ENCODE measurements around the gene PRDM16. TPM values are rescaled to one million over a fixed set of nuclear protein-coding genes. Genes with fewer than 3 reads are reported as not detected.

Gene PRDM16
- total and polyA plus RNA-seq, 2 donors (not counting 1 experiment from before 2014, with no cell fraction given), result 0.03 to 0.12 TPM

DNA sequence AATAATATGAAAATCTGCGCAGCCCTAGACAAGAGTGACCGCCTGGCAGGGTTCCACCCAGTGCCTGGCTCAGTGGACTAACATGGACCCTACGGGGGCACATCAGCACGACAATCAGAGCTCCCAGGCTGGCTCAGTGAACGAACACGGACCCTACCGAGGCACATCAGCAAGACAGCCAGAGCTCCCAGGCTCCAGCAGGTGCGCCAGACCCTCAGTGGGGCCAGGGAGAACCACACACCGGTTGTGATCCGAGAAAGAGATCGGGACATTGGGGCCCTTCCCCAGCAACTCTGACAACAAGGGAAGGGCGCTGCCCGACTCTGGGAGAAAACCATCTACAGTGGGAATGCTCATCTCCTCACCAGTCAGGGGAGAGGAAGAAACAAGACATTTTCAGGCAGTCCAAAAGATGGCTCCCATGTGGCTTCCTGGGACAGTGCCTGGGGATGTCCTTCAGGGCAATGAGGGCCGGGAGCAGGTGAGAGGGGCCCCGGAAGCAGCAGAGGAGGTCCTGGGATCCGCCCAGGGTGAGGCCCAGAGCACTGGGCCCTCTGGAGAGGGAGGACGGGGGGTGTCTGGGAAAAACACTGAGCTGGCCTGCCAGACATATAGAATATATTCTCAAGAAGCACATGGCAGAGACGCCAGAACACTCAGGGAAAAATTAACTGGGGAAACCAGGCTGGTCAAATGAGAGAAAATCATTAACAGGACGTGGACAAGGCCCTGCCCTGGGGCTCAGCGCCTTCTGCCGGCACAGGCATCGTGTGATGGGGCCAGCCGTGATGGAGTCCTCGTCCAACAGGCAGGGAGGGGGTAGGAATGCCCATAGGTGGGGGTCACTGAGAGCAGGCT lies 390.3 kb downstream of the PRDM16 start:
- ATAC-seq (ENCODE audit: low read depth) (no peak), DNase-seq (no peak)
- no peaks in the 10 kb centered on the region for H3K27me3 Mint-ChIP-seq
- H3K9ac ChIP-seq (ENCODE audit: low read length), result no peak overlapping the region
- no peaks in the 10 kb centered on the region for H3K36me3 ChIP-seq (replicated peaks in 1 of 2; ENCODE audit: control extremely low read depth in 1 of 2, control insufficient read depth in 1 of 2, extremely low read depth in 1 of 2, insufficient read depth in 2 of 2, low read length in 1 of 2)
- no peak overlapping the region for H3K27ac Mint-ChIP-seq
- peaks cover 0 to 13% (median 0%) of the 10 kb centered on the region in 4 experiments for H3K27me3 ChIP-seq (replicated peaks in 1 of 4; ENCODE audit: control extremely low read depth in 1 of 4, control insufficient read depth in 3 of 4, insufficient read depth in 4 of 4, low read length in 3 of 4)
- no peaks in the 10 kb centered on the region for H3K9me3 Mint-ChIP-seq (ENCODE audit: insufficient read depth)
- H2AFZ ChIP-seq (ENCODE audit: insufficient read depth, low read depth, low read length, poor library complexity, severe bottlenecking), result no peak overlapping the region
- no peaks in the 10 kb centered on the region for H3K79me2 ChIP-seq (ENCODE audit: control insufficient read depth, insufficient read depth, low read length)
- H3K4me3 ChIP-seq (ENCODE audit: control extremely low read depth in 1 of 5, extremely low read depth in 1 of 5, insufficient read depth in 1 of 5, low read depth in 2 of 5, low read length in 4 of 5), result no peak overlapping the region
- ChIA-PET CTCF (no interaction called here), POLR2A (no interaction called here)
- no peak overlapping the region for H3K27ac ChIP-seq (ENCODE audit: low read length in 2 of 2)
- no peak overlapping the region for H3K4me2 ChIP-seq (replicated peaks; ENCODE audit: low read depth, low read length, poor library complexity, severe bottlenecking)
- H3K9me3 ChIP-seq (ENCODE audit: control extremely low read depth in 1 of 3, control insufficient read depth in 2 of 3, insufficient read depth in 1 of 3, low read length in 2 of 3), result no peaks in the 10 kb centered on the region
- H3K4me1 ChIP-seq (ENCODE audit: control insufficient read depth in 2 of 2, insufficient read depth in 2 of 2, low read length in 2 of 2), result peaks cover 4 to 5% of the 10 kb centered on the region in 2 donors
- no peaks in the 10 kb centered on the region for H4K20me1 ChIP-seq (ENCODE audit: control insufficient read depth, insufficient read depth, low read length, poor library complexity, severe bottlenecking)
- no peak for TF ChIP-seq EZH2 (IDR thresholded peaks at IDR 0.05; ENCODE audit: borderline replicate concordance, insufficient read depth, low read depth, low read length, poor library complexity, severe bottlenecking)
- TF ChIP-seq, protein P1, sequence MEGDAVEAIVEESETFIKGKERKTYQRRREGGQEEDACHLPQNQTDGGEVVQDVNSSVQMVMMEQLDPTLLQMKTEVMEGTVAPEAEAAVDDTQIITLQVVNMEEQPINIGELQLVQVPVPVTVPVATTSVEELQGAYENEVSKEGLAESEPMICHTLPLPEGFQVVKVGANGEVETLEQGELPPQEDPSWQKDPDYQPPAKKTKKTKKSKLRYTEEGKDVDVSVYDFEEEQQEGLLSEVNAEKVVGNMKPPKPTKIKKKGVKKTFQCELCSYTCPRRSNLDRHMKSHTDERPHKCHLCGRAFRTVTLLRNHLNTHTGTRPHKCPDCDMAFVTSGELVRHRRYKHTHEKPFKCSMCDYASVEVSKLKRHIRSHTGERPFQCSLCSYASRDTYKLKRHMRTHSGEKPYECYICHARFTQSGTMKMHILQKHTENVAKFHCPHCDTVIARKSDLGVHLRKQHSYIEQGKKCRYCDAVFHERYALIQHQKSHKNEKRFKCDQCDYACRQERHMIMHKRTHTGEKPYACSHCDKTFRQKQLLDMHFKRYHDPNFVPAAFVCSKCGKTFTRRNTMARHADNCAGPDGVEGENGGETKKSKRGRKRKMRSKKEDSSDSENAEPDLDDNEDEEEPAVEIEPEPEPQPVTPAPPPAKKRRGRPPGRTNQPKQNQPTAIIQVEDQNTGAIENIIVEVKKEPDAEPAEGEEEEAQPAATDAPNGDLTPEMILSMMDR (IDR thresholded peaks at IDR 0.05), result no peak
- intact Hi-C loops (cut with micrococcal nuclease), result no loop called here
- no peaks in the 10 kb centered on the region for H3K4me1 Mint-ChIP-seq
- H3K4me3 Mint-ChIP-seq, result no peak overlapping the region
- 88% methylated on average over 22 of the region's 24 CpGs for WGBS (ENCODE audit: insufficient coverage)

DNA sequence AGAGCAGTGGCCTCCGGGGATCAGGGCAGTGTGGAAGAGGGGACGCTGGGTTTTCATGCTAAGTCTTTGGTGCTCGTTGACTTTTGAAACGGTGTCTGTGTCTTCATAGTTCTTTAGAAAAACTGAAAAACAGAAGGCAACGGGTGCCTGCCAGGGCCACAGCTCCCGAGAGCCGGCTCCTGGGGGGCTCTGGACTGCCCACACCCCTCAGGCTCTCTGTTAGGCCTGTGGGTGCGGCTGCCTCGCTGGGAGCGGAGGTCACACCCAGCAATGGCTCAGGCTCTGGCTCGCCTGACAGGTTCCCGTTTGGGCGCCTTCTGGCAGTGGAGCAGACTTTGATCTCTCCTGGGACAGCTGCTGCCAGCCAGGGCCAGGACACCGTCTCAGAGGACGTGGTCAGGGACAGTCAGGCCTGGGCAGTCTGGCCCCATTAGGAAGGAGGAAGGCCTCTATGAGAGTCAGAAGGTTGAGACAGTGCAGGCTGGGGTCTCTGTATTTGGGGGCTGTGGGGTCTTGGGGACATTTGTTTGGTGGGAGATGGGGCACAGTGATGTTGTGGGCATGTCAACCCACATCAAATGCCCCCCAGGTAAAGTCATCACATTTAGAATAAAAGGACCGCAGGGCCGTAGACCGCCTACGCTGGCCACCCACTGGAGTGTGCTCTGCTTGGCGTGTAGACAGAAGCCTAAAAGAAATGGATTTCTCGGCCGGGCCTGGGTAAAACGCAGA lies 391.1 kb downstream of the PRDM16 start:
- H4K20me1 ChIP-seq (ENCODE audit: control insufficient read depth, insufficient read depth, low read length, poor library complexity, severe bottlenecking), result no peaks in the 10 kb centered on the region
- Mint-ChIP-seq H3K9me3 (ENCODE audit: insufficient read depth) (no peaks in the 10 kb centered on the region), H3K4me1 (no peaks in the 10 kb centered on the region), H3K4me3 (no peak overlapping the region), H3K27me3 (no peaks in the 10 kb centered on the region), H3K27ac (no peak overlapping the region)
- no peak overlapping the region for H2AFZ ChIP-seq (ENCODE audit: insufficient read depth, low read depth, low read length, poor library complexity, severe bottlenecking)
- H3K27ac ChIP-seq (ENCODE audit: low read length in 2 of 2), result no peak overlapping the region
- peaks cover under 1% of the 10 kb centered on the region in 2 donors for H3K4me1 ChIP-seq (ENCODE audit: control insufficient read depth in 2 of 2, insufficient read depth in 2 of 2, low read length in 2 of 2)
- WGBS (ENCODE audit: insufficient coverage), result 91% methylated on average over 23 of the region's 23 CpGs
- H3K9ac ChIP-seq (ENCODE audit: low read length), result no peak overlapping the region
- H3K4me2 ChIP-seq (replicated peaks; ENCODE audit: low read depth, low read length, poor library complexity, severe bottlenecking), result no peak overlapping the region
- ATAC-seq (ENCODE audit: low read depth), result no peak
- no peaks in the 10 kb centered on the region for H3K79me2 ChIP-seq (ENCODE audit: control insufficient read depth, insufficient read depth, low read length)
- H3K4me3 ChIP-seq (ENCODE audit: control extremely low read depth in 1 of 5, extremely low read depth in 1 of 5, insufficient read depth in 1 of 5, low read depth in 2 of 5, low read length in 4 of 5), result no peak overlapping the region
- peaks cover 0 to 10% (median 0%) of the 10 kb centered on the region in 4 experiments for H3K27me3 ChIP-seq (replicated peaks in 1 of 4; ENCODE audit: control extremely low read depth in 1 of 4, control insufficient read depth in 3 of 4, insufficient read depth in 4 of 4, low read length in 3 of 4)
- no peak for DNase-seq
- no peak for TF ChIP-seq EZH2 (IDR thresholded peaks at IDR 0.05; ENCODE audit: borderline replicate concordance, insufficient read depth, low read depth, low read length, poor library complexity, severe bottlenecking)
- TF ChIP-seq, protein P1 (IDR thresholded peaks at IDR 0.05), result no peak
- CTCF ChIA-PET, result no interaction called here
- no peaks in the 10 kb centered on the region for H3K9me3 ChIP-seq (ENCODE audit: control extremely low read depth in 1 of 3, control insufficient read depth in 2 of 3, insufficient read depth in 1 of 3, low read length in 2 of 3)
- intact Hi-C loops (cut with micrococcal nuclease), result no loop called here
- POLR2A ChIA-PET, result no interaction called here
- H3K36me3 ChIP-seq (replicated peaks in 1 of 2; ENCODE audit: control extremely low read depth in 1 of 2, control insufficient read depth in 1 of 2, extremely low read depth in 1 of 2, insufficient read depth in 2 of 2, low read length in 1 of 2), result no peaks in the 10 kb centered on the region
